Keratinocyte (primary cell): Measurements from ENCODE around the gene TUBB4A. TPM values are rescaled to one million over a fixed set of nuclear protein-coding genes. Genes with fewer than 3 reads are reported as not detected.

Experiments used
- DNase-seq: peaks from one replicate; pipeline ENCODE4 v3.0.0-alpha.2; 2011; ENCODE audit warnings: low read depth, missing footprints, low spot score
- FAIRE-seq: peaks from 2 replicates; lab custom pipeline; 2011; peaks lifted over from hg19 to GRCh38; lab: Jason Lieb, UNC
- H2AFZ ChIP-seq: 2 replicates; pipeline ENCODE4 v1.6.0; 2012; ENCODE audit warnings: low read length, control low read depth, inconsistent platforms; ENCODE audit not compliant: control insufficient read depth
- H3K27ac ChIP-seq: 2 replicates; pipeline ENCODE4 v1.5.1; 2011; ENCODE audit warnings: low read length; ENCODE audit not compliant: control insufficient read depth, insufficient read depth
- H3K27me3 ChIP-seq: 3 replicates; pipeline ENCODE4 v1.6.0; 2011; ENCODE audit warnings: low read length; ENCODE audit not compliant: control insufficient read depth, insufficient read depth; ENCODE audit errors: extremely low read depth
- H3K36me3 ChIP-seq, 2 experiments: 2 replicates in 1 of 2; 3 replicates in 1 of 2; pipeline ENCODE4 v1.5.1; 2011; ENCODE audit warnings: low read length in 2 of 2, mild to moderate bottlenecking in 1 of 2; ENCODE audit not compliant: control insufficient read depth in 2 of 2, insufficient read depth in 2 of 2; ENCODE audit errors: extremely low read depth in 1 of 2
- H3K4me1 ChIP-seq: 3 replicates; pipeline ENCODE4 v1.5.1; 2011; ENCODE audit warnings: low read length; ENCODE audit not compliant: control insufficient read depth, insufficient read depth; ENCODE audit errors: extremely low read depth
- H3K4me2 ChIP-seq: 3 replicates; pipeline ENCODE4 v1.6.0; 2011; ENCODE audit warnings: low read depth, low read length; ENCODE audit not compliant: control insufficient read depth, insufficient read depth; ENCODE audit errors: extremely low read depth
- H3K4me3 ChIP-seq, 3 experiments: fragments of 200-600 bp in 1 of 3; sonication (generic) in 1 of 3; 2 replicates in 2 of 3; 3 replicates in 1 of 3; pipeline ENCODE4 v1.5.1; 2011 to 2016; ENCODE audit warnings: low read length in 3 of 3, mild to moderate bottlenecking in 3 of 3, control low read depth in 2 of 3, inconsistent platforms in 1 of 3, low read depth in 1 of 3, mixed read lengths in 1 of 3, mixed run types in 1 of 3, moderate library complexity in 1 of 3; ENCODE audit not compliant: control insufficient read depth in 2 of 3, insufficient read depth in 2 of 3; ENCODE audit errors: extremely low read depth in 1 of 3
- H3K79me2 ChIP-seq: 2 replicates; pipeline ENCODE4 v1.6.0; 2012; ENCODE audit warnings: low read length; ENCODE audit not compliant: control insufficient read depth, insufficient read depth
- H3K9ac ChIP-seq: 3 replicates; pipeline ENCODE4 v1.6.0; 2011; ENCODE audit warnings: low read length; ENCODE audit not compliant: control insufficient read depth, insufficient read depth; ENCODE audit errors: extremely low read depth
- H3K9me1 ChIP-seq: 3 replicates; pipeline ENCODE4 v1.6.0; 2011; ENCODE audit warnings: low read length; ENCODE audit not compliant: control insufficient read depth, insufficient read depth; ENCODE audit errors: extremely low read depth
- H3K9me3 ChIP-seq: 2 replicates; pipeline ENCODE4 v1.5.1; 2012; ENCODE audit warnings: low read depth, low read length; ENCODE audit not compliant: control insufficient read depth
- H4K20me1 ChIP-seq: 3 replicates; pipeline ENCODE4 v1.6.0; 2011; ENCODE audit warnings: low read length; ENCODE audit not compliant: control insufficient read depth, insufficient read depth; ENCODE audit errors: extremely low read depth
- EZH2 ChIP-seq: IDR thresholded peaks from one replicate; pipeline ENCODE4 v1.6.1; 2012; ENCODE audit warnings: inconsistent platforms, mild to moderate bottlenecking, low read length, moderate library complexity
- dilution Hi-C: fragments of 300-500 bp; cut with MboI; formaldehyde crosslinking; loops from one replicate; pipeline ENCODE4 v1.7.0; 2020; ENCODE audit warnings: low sequenced_read_pairs; ENCODE audit not compliant: extremely low pct_ligation_motif_present
- polyA plus RNA-seq, 5 experiments: library from polyadenylated mRNA; depleted of rRNA in 3 of 5; stranded (reverse) in 3 of 5; stranded (forward) in 1 of 5; unstranded in 1 of 5; fragments of >200 nt; gene quantifications; 1 replicate in 1 of 5; 2 replicates in 3 of 5; 3 replicates in 1 of 5; pipeline versions ENCODE4 v1.2.1 to v1.2.3, GENCODE V29; 2011 to 2012; ENCODE audit warnings: missing spikeins in 2 of 5, low read depth in 1 of 5, low replicate concordance in 1 of 5
- TF ChIP-seq, protein P1 (sequence below), 3 experiments: IDR thresholded peaks in 1 of 3; conservative IDR thresholded peaks in 1 of 3; optimal IDR thresholded peaks in 1 of 3; 2 replicates in 2 of 3; 3 replicates in 1 of 3; pipeline versions ENCODE3 to v1.5.1; 2011; ENCODE audit warnings: low read length in 3 of 3, mild to moderate bottlenecking in 3 of 3, moderate library complexity in 2 of 3, control low read depth in 1 of 3, inconsistent platforms in 1 of 3; ENCODE audit not compliant: insufficient read depth in 2 of 3; ENCODE audit errors: extremely low read depth in 1 of 3

TUBB4A gene
- polyA plus RNA-seq, 1 donor (not counting 4 experiments of a cell fraction or from before 2014, with no cell fraction given) = not detected

DNA sequence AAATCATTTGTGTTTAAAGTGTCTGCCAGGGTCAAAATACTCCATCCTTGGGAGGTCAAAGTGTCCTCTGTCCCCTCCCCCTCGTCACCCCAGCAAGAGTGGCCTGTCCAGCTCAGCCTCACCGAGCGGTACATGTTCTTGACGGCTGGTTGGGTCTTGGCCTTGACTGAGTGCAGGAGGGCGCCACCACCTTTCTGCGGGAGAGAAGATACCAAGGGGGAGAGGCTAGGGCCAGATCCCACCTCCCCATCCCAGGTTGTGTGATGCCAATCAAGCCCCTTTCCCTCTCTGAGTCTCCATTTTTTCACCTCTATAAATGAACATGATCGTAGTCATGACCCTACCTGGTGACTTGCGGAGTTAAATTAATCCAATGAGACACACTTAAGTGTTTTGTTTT, 31.9 kb downstream of the TUBB4A start:
- peaks cover 0 to 6% of the 10 kb centered on the region in 2 experiments for H3K36me3 ChIP-seq
- H2AFZ ChIP-seq = no peak overlapping the region
- H3K4me2 ChIP-seq = no peak overlapping the region
- no peak overlapping the region for H3K27ac ChIP-seq
- DNase-seq = no peak
- peaks cover 2% of the 10 kb centered on the region for H3K27me3 ChIP-seq
- no peaks in the 10 kb centered on the region for H4K20me1 ChIP-seq
- H3K79me2 ChIP-seq = no peaks in the 10 kb centered on the region
- H3K9me1 ChIP-seq = no peaks in the 10 kb centered on the region
- H3K9me3 ChIP-seq = no peaks in the 10 kb centered on the region
- TF ChIP-seq, protein P1, sequence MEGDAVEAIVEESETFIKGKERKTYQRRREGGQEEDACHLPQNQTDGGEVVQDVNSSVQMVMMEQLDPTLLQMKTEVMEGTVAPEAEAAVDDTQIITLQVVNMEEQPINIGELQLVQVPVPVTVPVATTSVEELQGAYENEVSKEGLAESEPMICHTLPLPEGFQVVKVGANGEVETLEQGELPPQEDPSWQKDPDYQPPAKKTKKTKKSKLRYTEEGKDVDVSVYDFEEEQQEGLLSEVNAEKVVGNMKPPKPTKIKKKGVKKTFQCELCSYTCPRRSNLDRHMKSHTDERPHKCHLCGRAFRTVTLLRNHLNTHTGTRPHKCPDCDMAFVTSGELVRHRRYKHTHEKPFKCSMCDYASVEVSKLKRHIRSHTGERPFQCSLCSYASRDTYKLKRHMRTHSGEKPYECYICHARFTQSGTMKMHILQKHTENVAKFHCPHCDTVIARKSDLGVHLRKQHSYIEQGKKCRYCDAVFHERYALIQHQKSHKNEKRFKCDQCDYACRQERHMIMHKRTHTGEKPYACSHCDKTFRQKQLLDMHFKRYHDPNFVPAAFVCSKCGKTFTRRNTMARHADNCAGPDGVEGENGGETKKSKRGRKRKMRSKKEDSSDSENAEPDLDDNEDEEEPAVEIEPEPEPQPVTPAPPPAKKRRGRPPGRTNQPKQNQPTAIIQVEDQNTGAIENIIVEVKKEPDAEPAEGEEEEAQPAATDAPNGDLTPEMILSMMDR (optimal IDR thresholded peaks at IDR 0.05 in 1 of 3, IDR thresholded peaks at IDR 0.05 in 1 of 3, conservative IDR thresholded peaks at IDR 0.05 in 1 of 3; ENCODE audit: extremely low read depth in 1 of 3, insufficient read depth in 2 of 3, low read length in 3 of 3) = no peak
- TF ChIP-seq EZH2 = no peak
- FAIRE-seq = no peak
- no peak overlapping the region for H3K4me3 ChIP-seq
- dilution Hi-C loops = no loop called here
- H3K9ac ChIP-seq = no peak overlapping the region
- no peaks in the 10 kb centered on the region for H3K4me1 ChIP-seq

DNA sequence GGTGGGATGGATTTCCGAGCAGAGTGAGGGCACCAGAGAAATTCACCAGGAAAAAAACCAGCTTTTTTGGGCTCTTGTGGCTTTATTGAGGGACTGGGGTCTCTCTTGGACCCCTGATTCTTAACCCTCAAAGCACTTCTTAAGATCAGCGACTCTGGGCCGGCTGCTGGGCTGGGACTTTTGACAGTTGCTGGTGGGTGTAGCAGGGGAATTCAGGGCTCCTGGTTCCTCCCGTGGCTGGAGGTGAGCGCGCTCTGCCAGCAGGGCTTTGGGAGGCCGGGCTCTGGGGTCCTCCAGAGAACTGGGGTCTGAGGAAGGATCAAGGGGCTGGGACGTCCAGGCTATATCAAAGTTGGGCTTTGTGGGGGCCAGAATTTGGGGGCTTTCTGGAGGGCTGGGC, 34.7 kb downstream of the TUBB4A start:
- H4K20me1 ChIP-seq = no peaks in the 10 kb centered on the region
- H3K4me2 ChIP-seq = no peak overlapping the region
- H3K4me1 ChIP-seq = peaks cover 5% of the 10 kb centered on the region
- no peak for DNase-seq
- H3K27ac ChIP-seq = no peak overlapping the region
- dilution Hi-C loops = no loop called here
- no peak overlapping the region for H3K9ac ChIP-seq
- H2AFZ ChIP-seq = no peak overlapping the region
- no peak for FAIRE-seq
- no peaks in the 10 kb centered on the region for H3K27me3 ChIP-seq
- no peaks in the 10 kb centered on the region for H3K79me2 ChIP-seq
- no peaks in the 10 kb centered on the region for H3K9me1 ChIP-seq
- no peak overlapping the region for H3K4me3 ChIP-seq
- TF ChIP-seq EZH2 = no peak
- TF ChIP-seq, protein P1 (optimal IDR thresholded peaks at IDR 0.05 in 1 of 3, IDR thresholded peaks at IDR 0.05 in 1 of 3, conservative IDR thresholded peaks at IDR 0.05 in 1 of 3; ENCODE audit: extremely low read depth in 1 of 3, insufficient read depth in 2 of 3, low read length in 3 of 3) = no peak
- no peaks in the 10 kb centered on the region for H3K9me3 ChIP-seq
- peaks cover 0 to 6% of the 10 kb centered on the region in 2 experiments for H3K36me3 ChIP-seq
